Suprapubic skin (tissue), 4 donors: Measurements from ENCODE around the gene NDST4. TPM values are rescaled to one million over a fixed set of nuclear protein-coding genes. Genes with fewer than 3 reads are reported as not detected.

Experiments
- DNase-seq, 2 donors: peaks; one replicate each; pipeline ENCODE4 v3.0.0-alpha.2; 2019; ENCODE audit warnings: low spot score in 2 of 2
- H3K27ac ChIP-seq: fragments of 200-600 bp; sonication (generic); one replicate; pipeline ENCODE4 v1.5.1; 2019
- H3K27me3 ChIP-seq: fragments of 200-600 bp; sonication (generic); one replicate; pipeline ENCODE4 v1.5.1; 2019
- H3K36me3 ChIP-seq: fragments of 200-600 bp; sonication (generic); one replicate; pipeline ENCODE4 v1.5.1; 2019
- H3K4me1 ChIP-seq: fragments of 200-600 bp; sonication (generic); one replicate; pipeline ENCODE4 v1.5.1; 2019
- H3K4me3 ChIP-seq: fragments of 200-600 bp; sonication (generic); one replicate; pipeline ENCODE4 v1.5.1; 2019; ENCODE audit warnings: mild to moderate bottlenecking
- H3K9me3 ChIP-seq: fragments of 200-600 bp; sonication (generic); one replicate; pipeline ENCODE4 v1.5.1; 2019
- CTCF ChIP-seq, 2 donors: fragments of 200-600 bp in 1 of 2; fragments of 450-650 bp in 1 of 2; sonication (generic) in 1 of 2; IDR thresholded peaks; one replicate each; pipeline ENCODE4 v1.5.1; 2016 to 2019; ENCODE audit warnings: antibody characterized with exemption in 2 of 2, mild to moderate bottlenecking in 1 of 2, moderate library complexity in 1 of 2
- EP300 ChIP-seq: sonication (generic); formaldehyde crosslinking; IDR thresholded peaks from one replicate; pipeline ENCODE4 v1.6.1; 2017; ENCODE audit warnings: antibody characterized with exemption
- POLR2A ChIP-seq, 2 donors: fragments of 450-650 bp; IDR thresholded peaks; one replicate each; pipeline ENCODE4 v1.6.1; 2017; ENCODE audit warnings: antibody characterized with exemption in 2 of 2, mild to moderate bottlenecking in 2 of 2, moderate library complexity in 2 of 2
- POLR2AphosphoS5 ChIP-seq, 3 donors: sonication (generic); formaldehyde crosslinking; IDR thresholded peaks; one replicate each; pipeline ENCODE4 v1.6.1; 2017; ENCODE audit warnings: antibody characterized with exemption in 3 of 3
- WGBS: methylation state at CpG from one replicate; pipeline ENCODE4 v1.1.5; 2018; 5-methylcytosine and 5-hydroxymethylcytosine counted together
- total RNA-seq, 4 donors: library from RNA; depleted of rRNA; stranded (reverse); fragments of >200 nt; gene quantifications; one replicate each; pipeline ENCODE4 v1.1.0, GENCODE V29; 2016

NDST4 gene
- not detected for total RNA-seq

- Histone ChIP-seq H3K36me3 (no peaks in the 10 kb centered on the region), H3K4me3 (peak within 1 kb of the TSS; percentile 17), H3K4me1 (peaks cover 5% of the 10 kb centered on the region), H3K27ac (no peak within 1 kb of the TSS), H3K9me3 (no peaks in the 10 kb centered on the region), H3K27me3 (no peaks in the 10 kb centered on the region)
- TF ChIP-seq CTCF (IDR thresholded peaks at IDR 0.05) (no peak), POLR2A (IDR thresholded peaks at IDR 0.05) (no peak), POLR2AphosphoS5 (IDR thresholded peaks at IDR 0.05) (no peak), EP300 (no peak)
- no peak for DNase-seq
- WGBS = 30% methylated on average over 10 of the region's 10 CpGs
Observed at GRCh38 chr4:115113506-115114106, at the start of gene NDST4. Gene NDST4 (minus strand): TSS chr4:115113620. CDS start chr4:115077036, 36,584 bp downstream.

- TF ChIP-seq POLR2AphosphoS5 (IDR thresholded peaks at IDR 0.05) (no peak), EP300 (no peak), POLR2A (IDR thresholded peaks at IDR 0.05) (no peak), CTCF (IDR thresholded peaks at IDR 0.05) (no peak)
- Histone ChIP-seq H3K27ac (no peak overlapping the region), H3K27me3 (no peaks in the 10 kb centered on the region), H3K9me3 (no peaks in the 10 kb centered on the region), H3K4me1 (no peaks in the 10 kb centered on the region), H3K4me3 (no peak overlapping the region), H3K36me3 (no peaks in the 10 kb centered on the region)
- 33% methylated on average over 1 of the region's 1 CpG for WGBS
- DNase-seq = no peak
Observed at GRCh38 chr4:115159141-115159540, 45.7 kb upstream of the NDST4 start.

- Histone ChIP-seq H3K9me3 (no peaks in the 10 kb centered on the region), H3K27ac (no peak overlapping the region)
- WGBS = 65% methylated on average over 2 of the region's 2 CpGs
Observed at GRCh38 chr4:115158296-115158695, 44.9 kb upstream of the NDST4 start.

GRCh38 chr4:115154826-115155225, 41.4 kb upstream of the NDST4 start:
- no peak overlapping the region for H3K4me3 ChIP-seq
- no peaks in the 10 kb centered on the region for H3K27me3 ChIP-seq
- no peaks in the 10 kb centered on the region for H3K9me3 ChIP-seq
- H3K36me3 ChIP-seq = no peaks in the 10 kb centered on the region
- H3K27ac ChIP-seq = no peak overlapping the region
- TF ChIP-seq EP300 (no peak), POLR2AphosphoS5 (IDR thresholded peaks at IDR 0.05) (no peak), POLR2A (IDR thresholded peaks at IDR 0.05) (no peak), CTCF (IDR thresholded peaks at IDR 0.05) (no peak)
- H3K4me1 ChIP-seq = no peaks in the 10 kb centered on the region
- no peak for DNase-seq

More at GRCh38 chr4:115158296-115158695, 44.9 kb upstream of the NDST4 start:
- Histone ChIP-seq H3K27me3 (no peaks in the 10 kb centered on the region), H3K36me3 (no peaks in the 10 kb centered on the region), H3K4me3 (no peak overlapping the region), H3K4me1 (no peaks in the 10 kb centered on the region)
- no peak for DNase-seq
- no peak for TF ChIP-seq EP300
- no peak for TF ChIP-seq POLR2A (IDR thresholded peaks at IDR 0.05)
- TF ChIP-seq CTCF (IDR thresholded peaks at IDR 0.05) = no peak
- TF ChIP-seq POLR2AphosphoS5 (IDR thresholded peaks at IDR 0.05) = no peak

- DNase-seq = no peak
- TF ChIP-seq POLR2A (IDR thresholded peaks at IDR 0.05) (no peak), POLR2AphosphoS5 (IDR thresholded peaks at IDR 0.05) (no peak), CTCF (IDR thresholded peaks at IDR 0.05) (no peak), EP300 (no peak)
- no peak overlapping the region for H3K27ac ChIP-seq
- H3K4me3 ChIP-seq = no peak overlapping the region
- H3K9me3 ChIP-seq = no peaks in the 10 kb centered on the region
- no peaks in the 10 kb centered on the region for H3K27me3 ChIP-seq
- H3K36me3 ChIP-seq = no peaks in the 10 kb centered on the region
- no peaks in the 10 kb centered on the region for H3K4me1 ChIP-seq
Observed at GRCh38 chr4:115152965-115153364, 39.5 kb upstream of the NDST4 start.
